ENCODE measurements around the gene BMPR2.

DNA sequence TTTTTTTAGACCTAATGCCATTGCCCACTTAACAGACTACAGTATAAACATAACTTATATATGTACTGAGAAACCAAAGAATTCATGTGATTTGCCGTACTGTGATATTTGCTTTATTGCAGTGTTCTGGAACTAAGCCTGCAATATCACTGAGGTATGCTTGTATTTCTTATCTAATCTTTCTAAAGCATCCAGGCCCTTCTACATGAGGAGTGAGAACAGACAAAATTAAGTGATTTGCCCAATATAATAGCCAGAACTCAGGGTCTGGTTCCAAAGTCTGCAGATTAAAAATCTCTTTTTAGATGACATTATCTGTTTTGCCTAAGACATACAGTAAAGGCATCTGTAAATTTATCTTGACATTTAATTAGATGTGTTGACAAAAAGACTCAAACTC, 41.9 kb downstream of the BMPR2 start:
- TF ChIP-seq CTCF (IDR thresholded peaks at IDR 0.05; ENCODE audit: low read depth, low read length, poor library complexity, severe bottlenecking) (no peak), EZH2phosphoT487 (IDR thresholded peaks at IDR 0.05; ENCODE audit: borderline replicate concordance, low read length) (no peak)

Measured in DOHH2 (cell line).